Left kidney (tissue), 2 donors: ENCODE results near the gene CXCL9. TPM values are rescaled to one million over a fixed set of nuclear protein-coding genes. Genes with fewer than 3 reads are reported as not detected.
"Not testable (repeated sequence)": the region's sequence is repeated elsewhere in the genome, so short reads cannot be mapped to it uniquely, and the experiment has no call there.

ENCODE experiments used
- DNase-seq: peaks from one replicate; pipeline ENCODE4 v3.0.0-alpha.2; 2013
- polyA plus RNA-seq: library from polyadenylated mRNA; unstranded; fragments of 120-200 nt; gene quantifications from one replicate; pipeline ENCODE4 v1.2.1, GENCODE V29; 2013; ENCODE audit not compliant: insufficient read length

CXCL9 gene
- polyA plus RNA-seq, 1 donor, result 0.12 TPM

GRCh38 chr4:75958546-75958945, 48.8 kb downstream of the CXCL9 start:
- not testable (repeated sequence) for DNase-seq

GRCh38 chr4:75954811-75955210, 52.5 kb downstream of the CXCL9 start:
- DNase-seq, result not testable (repeated sequence)

- no peak for DNase-seq
These were observed 53.8 kb downstream of the CXCL9 start for GRCh38 chr4:75953509-75953908.

Other genes with a start within 250 kb of the CXCL9 start
- gene PPEF2, start 105.1 kb downstream of the CXCL9 start, polyA plus RNA-seq, result 0.58 TPM
- gene NAAA, start 66.5 kb downstream of the CXCL9 start, polyA plus RNA-seq, result 23.4 TPM
- 51.1 TPM for gene SDAD1, start 16.6 kb downstream of the CXCL9 start, polyA plus RNA-seq
- gene CXCL10, start 16.0 kb upstream of the CXCL9 start, polyA plus RNA-seq, result 0.93 TPM
- gene CXCL11, start 28.6 kb upstream of the CXCL9 start, polyA plus RNA-seq, result not detected
- gene ART3, start 67.2 kb upstream of the CXCL9 start, polyA plus RNA-seq, result 0.42 TPM
- gene NUP54, start 140.9 kb upstream of the CXCL9 start, polyA plus RNA-seq, result 93.6 TPM
- 173 TPM for gene SCARB2, start 206.3 kb upstream of the CXCL9 start, polyA plus RNA-seq
- 9.4 TPM for gene FAM47E, start 244.2 kb upstream of the CXCL9 start, polyA plus RNA-seq